Glomerular visceral epithelial cell (primary cell): ENCODE data around the gene AKAP12.

Experiments
- DNase-seq: peaks from one replicate; pipeline ENCODE4 v3.0.0-alpha.2; 2016; ENCODE audit errors: extremely low spot score

Gene AKAP12

GRCh38 chr6:151279891-151280290, 40.1 kb downstream of the AKAP12 start:
- DNase-seq, result no peak

- DNase-seq, result no peak
These were observed 41.1 kb downstream of the AKAP12 start for GRCh38 chr6:151280859-151281258.

- DNase-seq, result peak; percentile 47
These were observed 44.2 kb downstream of the AKAP12 start for GRCh38 chr6:151284012-151284411.

GRCh38 chr6:151284548-151285017, 44.8 kb downstream of the AKAP12 start:
- DNase-seq, result no peak

- peak; percentile 44 for DNase-seq
These were observed 45.4 kb downstream of the AKAP12 start for GRCh38 chr6:151285122-151285521.

- no peak for DNase-seq
These were observed 46.4 kb downstream of the AKAP12 start for GRCh38 chr6:151286214-151286613.

- no peak for DNase-seq
These were observed 49.1 kb downstream of the AKAP12 start for GRCh38 chr6:151288712-151289398.

GRCh38 chr6:151289399-151290007, 49.7 kb downstream of the AKAP12 start:
- no peak for DNase-seq

- DNase-seq, result peak; percentile 35
These were observed 51.3 kb downstream of the AKAP12 start for GRCh38 chr6:151290877-151291721.

- DNase-seq, result no peak
These were observed 51.9 kb downstream of the AKAP12 start for GRCh38 chr6:151291722-151292059.

GRCh38 chr6:151292974-151293687, 53.4 kb downstream of the AKAP12 start:
- no peak for DNase-seq

GRCh38 chr6:151293688-151294016, 53.9 kb downstream of the AKAP12 start:
- DNase-seq, result no peak

- DNase-seq, result no peak
These were observed 54.9 kb downstream of the AKAP12 start for GRCh38 chr6:151294561-151295101.

GRCh38 chr6:151297886-151298285, 58.1 kb downstream of the AKAP12 start:
- no peak for DNase-seq

- DNase-seq, result no peak
These were observed 59.2 kb downstream of the AKAP12 start for GRCh38 chr6:151299011-151299410.

- no peak for DNase-seq
These were observed 60.7 kb downstream of the AKAP12 start for GRCh38 chr6:151300267-151300991.

- no peak for DNase-seq
These were observed 61.8 kb downstream of the AKAP12 start for GRCh38 chr6:151301547-151301946.

- no peak for DNase-seq
These were observed 63.5 kb downstream of the AKAP12 start for GRCh38 chr6:151303231-151303630.

GRCh38 chr6:151306269-151306783, 66.6 kb downstream of the AKAP12 start:
- DNase-seq, result no peak

GRCh38 chr6:151307501-151307900, 67.7 kb downstream of the AKAP12 start:
- DNase-seq, result no peak

GRCh38 chr6:151309619-151310018, 69.9 kb downstream of the AKAP12 start:
- no peak for DNase-seq
